NCI-H2227 treated with DMSO at 0.1 percent for 48 hours (cell line): ENCODE results near the gene DENND5A.
"Not testable (repeated sequence)": the region's sequence is repeated elsewhere in the genome, so short reads cannot be mapped to it uniquely, and the experiment has no call there.

Experiments used
- DNase-seq: peaks from one replicate; lab custom pipeline; 2025; lab: John Stamatoyannopoulos, UW

The DENND5A gene

GRCh38 chr11:9176136-9176535 is 89.0 kb downstream of the DENND5A start:
- DNase-seq, result no peak

- DNase-seq, result no peak
Observed at GRCh38 chr11:9172389-9172788, 92.8 kb downstream of the DENND5A start.

GRCh38 chr11:9170450-9170849 is 94.7 kb downstream of the DENND5A start:
- no peak for DNase-seq

- no peak for DNase-seq
Observed at GRCh38 chr11:9169595-9170295, 95.4 kb downstream of the DENND5A start.

- not testable (repeated sequence) for DNase-seq
Observed at GRCh38 chr11:9161991-9162390, 103.2 kb downstream of the DENND5A start.

- no peak for DNase-seq
Observed at GRCh38 chr11:9160166-9160565, 105.0 kb downstream of the DENND5A start.

- DNase-seq, result no peak
Observed at GRCh38 chr11:9158898-9159391, 106.2 kb downstream of the DENND5A start.

GRCh38 chr11:9155930-9156329 is 109.2 kb downstream of the DENND5A start:
- no peak for DNase-seq

GRCh38 chr11:9153651-9154050 is 111.5 kb downstream of the DENND5A start:
- DNase-seq, result no peak

- DNase-seq, result no peak
Observed at GRCh38 chr11:9151631-9152030, 113.5 kb downstream of the DENND5A start.

- no peak for DNase-seq
Observed at GRCh38 chr11:9150926-9151325, 114.2 kb downstream of the DENND5A start.

GRCh38 chr11:9150501-9150900 is 114.6 kb downstream of the DENND5A start:
- DNase-seq, result no peak

- DNase-seq, result no peak
Observed at GRCh38 chr11:9148727-9149126, 116.4 kb downstream of the DENND5A start.

GRCh38 chr11:9148035-9148434 is 117.1 kb downstream of the DENND5A start:
- DNase-seq, result no peak

- DNase-seq, result no peak
Observed at GRCh38 chr11:9146477-9146876, 118.7 kb downstream of the DENND5A start.

GRCh38 chr11:9145283-9145682 is 119.9 kb downstream of the DENND5A start:
- DNase-seq, result no peak

GRCh38 chr11:9144828-9145227 is 120.3 kb downstream of the DENND5A start:
- no peak for DNase-seq

GRCh38 chr11:9143721-9144120 is 121.4 kb downstream of the DENND5A start:
- no peak for DNase-seq

GRCh38 chr11:9142732-9143131 is 122.4 kb downstream of the DENND5A start:
- no peak for DNase-seq

- DNase-seq, result no peak
Observed at GRCh38 chr11:9141186-9141585, 124.0 kb downstream of the DENND5A start.

GRCh38 chr11:9139628-9140357 is 125.4 kb downstream of the DENND5A start:
- no peak for DNase-seq

GRCh38 chr11:9138612-9139579 is 126.3 kb downstream of the DENND5A start:
- no peak for DNase-seq
